SK-N-MC (cell line): ENCODE results near the gene ANXA6.

Experiments
- EZH2 ChIP-seq: fragments of 200-600 bp; sonication (generic); IDR thresholded peaks from one replicate; pipeline ENCODE4 v1.6.1; 2017; ENCODE audit warnings: antibody characterized with exemption
- FOXP2 ChIP-seq: optimal IDR thresholded peaks from 2 replicates; pipeline ENCODE3; 2011; ENCODE audit warnings: mild to moderate bottlenecking, moderate library complexity; ENCODE audit not compliant: insufficient read depth; ENCODE audit errors: extremely low read length, control extremely low read depth
- POLR2AphosphoS5 ChIP-seq: IDR thresholded peaks from 2 replicates; pipeline ENCODE4 v1.6.1; 2012; ENCODE audit warnings: mild to moderate bottlenecking, low read depth, low read length, borderline replicate concordance

- TF ChIP-seq POLR2AphosphoS5 (no peak), EZH2 (no peak), FOXP2 (no peak)
Measured at GRCh38 chr5:151154931-151155774, 2.4 kb downstream of the ANXA6 start.
